Endothelial cell of umbilical vein (primary cell): ENCODE results near the gene ASB8.

Source experiments
- FOS ChIP-seq: IDR thresholded peaks from 2 replicates; pipeline ENCODE4 v1.6.1; 2011; ENCODE audit warnings: mild to moderate bottlenecking, low read length, moderate library complexity, borderline replicate concordance; ENCODE audit not compliant: insufficient read depth
- GATA2 ChIP-seq: IDR thresholded peaks from 2 replicates; pipeline ENCODE4 v1.7.0; 2011; ENCODE audit warnings: low read depth, mild to moderate bottlenecking, moderate library complexity, mixed read lengths, low read length; ENCODE audit not compliant: insufficient read length, insufficient read depth
- JUN ChIP-seq: IDR thresholded peaks from 2 replicates; pipeline ENCODE4 v1.6.1; 2011; ENCODE audit warnings: borderline replicate concordance, low read depth; ENCODE audit not compliant: insufficient read length, insufficient read depth
- POLR2A ChIP-seq: IDR thresholded peaks from 2 replicates; pipeline ENCODE4 v1.6.1; 2012; ENCODE audit warnings: low read depth, mild to moderate bottlenecking, control low read depth, low read length
- POLR2AphosphoS5 ChIP-seq: IDR thresholded peaks from 2 replicates; pipeline ENCODE4 v1.6.1; 2012; ENCODE audit warnings: low read depth, mild to moderate bottlenecking, control low read depth, low read length, moderate library complexity; ENCODE audit not compliant: insufficient read depth
- TF ChIP-seq, protein P1 (sequence below), 2 donors: IDR thresholded peaks; 1 replicate in 1 of 2; 2 replicates in 1 of 2; pipeline ENCODE4 v1.5.1; 2011; ENCODE audit warnings: low read length in 2 of 2, mild to moderate bottlenecking in 2 of 2, moderate library complexity in 2 of 2, control low read depth in 1 of 2, inconsistent platforms in 1 of 2, low read depth in 1 of 2; ENCODE audit not compliant: insufficient read depth in 1 of 2; ENCODE audit errors: extremely low read depth in 1 of 2

GRCh38 chr12:48163150-48163747 is 5.9 kb upstream of the ASB8 start:
- TF ChIP-seq, protein P1, sequence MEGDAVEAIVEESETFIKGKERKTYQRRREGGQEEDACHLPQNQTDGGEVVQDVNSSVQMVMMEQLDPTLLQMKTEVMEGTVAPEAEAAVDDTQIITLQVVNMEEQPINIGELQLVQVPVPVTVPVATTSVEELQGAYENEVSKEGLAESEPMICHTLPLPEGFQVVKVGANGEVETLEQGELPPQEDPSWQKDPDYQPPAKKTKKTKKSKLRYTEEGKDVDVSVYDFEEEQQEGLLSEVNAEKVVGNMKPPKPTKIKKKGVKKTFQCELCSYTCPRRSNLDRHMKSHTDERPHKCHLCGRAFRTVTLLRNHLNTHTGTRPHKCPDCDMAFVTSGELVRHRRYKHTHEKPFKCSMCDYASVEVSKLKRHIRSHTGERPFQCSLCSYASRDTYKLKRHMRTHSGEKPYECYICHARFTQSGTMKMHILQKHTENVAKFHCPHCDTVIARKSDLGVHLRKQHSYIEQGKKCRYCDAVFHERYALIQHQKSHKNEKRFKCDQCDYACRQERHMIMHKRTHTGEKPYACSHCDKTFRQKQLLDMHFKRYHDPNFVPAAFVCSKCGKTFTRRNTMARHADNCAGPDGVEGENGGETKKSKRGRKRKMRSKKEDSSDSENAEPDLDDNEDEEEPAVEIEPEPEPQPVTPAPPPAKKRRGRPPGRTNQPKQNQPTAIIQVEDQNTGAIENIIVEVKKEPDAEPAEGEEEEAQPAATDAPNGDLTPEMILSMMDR (IDR thresholded peaks at IDR 0.05; ENCODE audit: extremely low read depth in 1 of 2, insufficient read depth in 1 of 2, low read depth in 1 of 2, low read length in 2 of 2): no peak
- no peak for TF ChIP-seq JUN
- TF ChIP-seq FOS: no peak
- no peak for TF ChIP-seq POLR2AphosphoS5
- no peak for TF ChIP-seq POLR2A
- TF ChIP-seq GATA2: no peak
